Parathyroid adenoma (tissue), 2 donors: ENCODE measurements around the gene NUP107.
"Not testable (repeated sequence)": the region's sequence is repeated elsewhere in the genome, so short reads cannot be mapped to it uniquely, and the experiment has no call there.

Experiments
- H2AFZ ChIP-seq: fragments of 300-600 bp; sonication (generic); one replicate; pipeline ENCODE4 v1.7.0; 2017; ENCODE audit warnings: antibody characterized with exemption, mild to moderate bottlenecking
- H3K27ac ChIP-seq: fragments of 300-600 bp; sonication (generic); one replicate; pipeline ENCODE4 v1.7.0; 2017
- H3K27me3 ChIP-seq: fragments of 300-600 bp; sonication (generic); one replicate; pipeline ENCODE4 v1.7.0; 2017; ENCODE audit warnings: low read length; ENCODE audit not compliant: control insufficient read depth, insufficient read depth
- H3K36me3 ChIP-seq: fragments of 300-600 bp; sonication (generic); one replicate; pipeline ENCODE4 v1.7.0; 2017; ENCODE audit warnings: low read length; ENCODE audit not compliant: control insufficient read depth, insufficient read depth
- H3K4me1 ChIP-seq: fragments of 300-600 bp; sonication (generic); one replicate; pipeline ENCODE4 v1.7.0; 2017; ENCODE audit warnings: control low read depth
- H3K4me2 ChIP-seq: fragments of 300-600 bp; sonication (generic); one replicate; pipeline ENCODE4 v1.7.0; 2017; ENCODE audit warnings: low read length
- H3K4me3 ChIP-seq: fragments of 300-600 bp; sonication (generic); one replicate; pipeline ENCODE4 v1.7.0; 2017; ENCODE audit warnings: low read depth, low read length
- H3K79me2 ChIP-seq: fragments of 300-600 bp; sonication (generic); one replicate; pipeline ENCODE4 v1.7.0; 2017; ENCODE audit warnings: control low read depth
- H3K9ac ChIP-seq: fragments of 300-600 bp; sonication (generic); one replicate; pipeline ENCODE4 v1.7.0; 2017; ENCODE audit warnings: mild to moderate bottlenecking
- H3K9me3 ChIP-seq: fragments of 300-600 bp; sonication (generic); one replicate; pipeline ENCODE4 v1.7.0; 2017; ENCODE audit warnings: low read length; ENCODE audit not compliant: control insufficient read depth
- CTCF ChIP-seq: fragments of 300-600 bp; sonication (generic); IDR thresholded peaks from one replicate; pipeline ENCODE4 v1.7.0; 2017; ENCODE audit warnings: antibody characterized with exemption, mild to moderate bottlenecking
- donor health status: primary hyperparathyroidism.

The NUP107 gene

GRCh38 chr12:68686595-68687521 lies at the start of gene NUP107:
TSS of gene NUP107 (plus strand) at chr12:68686978. CDS start at chr12:68687066, 88 bp downstream.
- Histone ChIP-seq H3K9me3 (no peaks in the 10 kb centered on the region), H3K4me1 (peaks cover 9% of the 10 kb centered on the region), H2AFZ (peak within 1 kb of the TSS; percentile 91), H3K36me3 (no peaks in the 10 kb centered on the region), H3K9ac (peak within 1 kb of the TSS; percentile 70), H3K79me2 (peaks cover 12% of the 10 kb centered on the region), H3K27ac (peak within 1 kb of the TSS; percentile 81), H3K4me2 (peak within 1 kb of the TSS; percentile 78), H3K27me3 (no peaks in the 10 kb centered on the region), H3K4me3 (peak within 1 kb of the TSS; percentile 89)
- no peak for TF ChIP-seq CTCF

GRCh38 chr12:68637439-68637838 lies 49.3 kb upstream of the NUP107 start:
- not testable (repeated sequence) for H3K36me3 ChIP-seq, H3K4me2 ChIP-seq, H3K4me3 ChIP-seq, H3K27me3 ChIP-seq, H3K27ac ChIP-seq, H2AFZ ChIP-seq, H3K9me3 ChIP-seq, H3K9ac ChIP-seq
- Histone ChIP-seq H3K4me1 (peaks cover 11% of the 10 kb centered on the region), H3K79me2 (peaks cover 57% of the 10 kb centered on the region)

GRCh38 chr12:68638171-68638570 lies 48.6 kb upstream of the NUP107 start:
- no peaks in the 10 kb centered on the region for H3K36me3 ChIP-seq
- H3K4me2 ChIP-seq: no peak overlapping the region
- H3K4me3 ChIP-seq: no peak overlapping the region
- no peaks in the 10 kb centered on the region for H3K27me3 ChIP-seq
- no peak overlapping the region for H3K27ac ChIP-seq
- peaks cover 11% of the 10 kb centered on the region for H3K4me1 ChIP-seq
- no peak for TF ChIP-seq CTCF
- peaks cover 56% of the 10 kb centered on the region for H3K79me2 ChIP-seq
- no peaks in the 10 kb centered on the region for H3K9me3 ChIP-seq
- no peak overlapping the region for H2AFZ ChIP-seq
- no peak overlapping the region for H3K9ac ChIP-seq

- no peak for TF ChIP-seq CTCF
- H2AFZ ChIP-seq: no peak overlapping the region
- peaks cover 49% of the 10 kb centered on the region for H3K79me2 ChIP-seq
- no peak overlapping the region for H3K4me2 ChIP-seq
- H3K4me1 ChIP-seq: peaks cover 8% of the 10 kb centered on the region
- no peaks in the 10 kb centered on the region for H3K9me3 ChIP-seq
- no peak overlapping the region for H3K4me3 ChIP-seq
- no peak overlapping the region for H3K9ac ChIP-seq
- H3K36me3 ChIP-seq: no peaks in the 10 kb centered on the region
- H3K27me3 ChIP-seq: no peaks in the 10 kb centered on the region
- no peak overlapping the region for H3K27ac ChIP-seq
Observed at GRCh38 chr12:68638721-68639395, 47.9 kb upstream of the NUP107 start.

DNA sequence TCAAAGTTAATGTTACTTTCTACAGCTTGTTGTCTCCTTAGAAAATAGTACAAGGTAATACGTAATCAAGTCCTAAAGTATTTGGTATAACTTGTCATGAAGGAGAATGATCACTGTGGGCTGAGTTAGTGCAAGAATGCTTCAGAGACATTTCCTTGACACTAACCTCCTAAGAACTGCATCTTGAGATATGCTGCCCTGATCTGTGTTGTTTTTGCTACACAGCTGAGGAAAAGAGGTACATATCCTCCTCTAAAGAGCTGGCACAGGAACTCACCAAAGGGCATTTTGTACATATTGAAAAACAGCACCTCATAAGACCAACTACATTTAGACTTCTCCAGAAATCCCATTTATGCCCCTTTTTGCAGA lies 47.4 kb upstream of the NUP107 start:
- H3K79me2 ChIP-seq: peaks cover 50% of the 10 kb centered on the region
- H3K4me1 ChIP-seq: peaks cover 3% of the 10 kb centered on the region
- H3K9ac ChIP-seq: no peak overlapping the region
- H2AFZ ChIP-seq: no peak overlapping the region
- no peak overlapping the region for H3K4me2 ChIP-seq
- H3K36me3 ChIP-seq: no peaks in the 10 kb centered on the region
- TF ChIP-seq CTCF: no peak
- no peak overlapping the region for H3K4me3 ChIP-seq
- H3K9me3 ChIP-seq: no peaks in the 10 kb centered on the region
- no peak overlapping the region for H3K27ac ChIP-seq
- no peaks in the 10 kb centered on the region for H3K27me3 ChIP-seq
